Mucosa of descending colon (tissue), 3 donors: ENCODE results near the gene IL21R. TPM values are rescaled to one million over a fixed set of nuclear protein-coding genes. Genes with fewer than 3 reads are reported as not detected.

Experiments used
- ATAC-seq: fragments of 200-7000 bp; cut with Tn5 transposase; one replicate; pipeline ENCODE4 v1.9.1; 2020; ENCODE audit warnings: mild to moderate bottlenecking, moderate library complexity
- DNase-seq, 3 donors: peaks; one replicate each; pipeline ENCODE4 v3.0.0-alpha.2; 2020
- H3K36me3 ChIP-seq: fragments of 200-600 bp; one replicate; pipeline ENCODE4 v1.8.0; 2021; ENCODE audit warnings: low read depth, mild to moderate bottlenecking
- H3K4me1 ChIP-seq: fragments of 200-600 bp; one replicate; pipeline ENCODE4 v1.8.0; 2021; ENCODE audit warnings: low read depth, mild to moderate bottlenecking
- H3K4me3 ChIP-seq: fragments of 200-600 bp; one replicate; pipeline ENCODE4 v1.8.0; 2021; ENCODE audit warnings: mild to moderate bottlenecking
- H3K9me3 ChIP-seq: fragments of 200-600 bp; one replicate; pipeline ENCODE4 v1.8.0; 2021; ENCODE audit warnings: mild to moderate bottlenecking
- intact Hi-C, 2 donors: fragments of 100-400 bp; cut with DNase I in 1 of 2; cut with micrococcal nuclease in 1 of 2; formaldehyde crosslinking; loops; one replicate each; pipeline versions ENCODE4 v1.11.0 to v1.11.1; 2022; cut with DNase I, micrococcal nuclease
- total RNA-seq, 3 donors: library from RNA; stranded (reverse); fragmentation: NEBNext Ultra II Directional in 2 of 3; extraction: Animal tissue kit (Norgen Biotek cat#: 25700) in 2 of 3; gene quantifications; one replicate each; pipeline versions ENCODE4 v1.2.1 to v1.2.4, GENCODE V29; 2021 to 2023
- TF ChIP-seq, protein P1 (sequence below): fragments of 200-600 bp; IDR thresholded peaks from one replicate; pipeline ENCODE4 v1.8.0; 2022; ENCODE audit warnings: antibody characterized with exemption, mild to moderate bottlenecking
- donor health status: DM: no; HTN: no; CAD: no; lungs with moderate emphysema.
- donor health status: DM: no; HTN: no; CAD: no.
- donor health status: DM: no; HTN: yes; CAD: no.

The IL21R gene
- total RNA-seq, 3 donors from 2014 or later: 0.47 to 1.4 (median 1.0) TPM

DNA sequence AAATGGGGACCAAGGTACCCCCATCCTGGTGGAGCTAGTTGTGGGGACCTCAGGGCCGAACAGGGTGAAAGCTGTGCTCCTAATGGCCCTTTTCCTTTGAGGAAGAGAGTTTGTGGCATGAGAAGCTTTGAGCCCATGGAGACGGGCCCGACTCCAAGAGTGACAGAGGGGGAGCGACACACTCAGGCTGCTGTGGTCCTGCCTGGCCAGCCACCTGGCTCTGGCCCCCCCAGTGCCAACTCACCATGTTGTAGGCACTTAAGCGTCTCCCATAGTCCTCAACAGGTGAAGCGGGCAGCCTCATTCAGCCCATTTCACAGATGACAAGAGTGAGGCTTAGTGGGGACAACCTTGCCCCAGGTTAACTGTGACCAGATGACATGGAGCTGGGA, 1.6 kb downstream of the IL21R start:
- H3K4me1 ChIP-seq: no peaks in the 10 kb centered on the region
- H3K4me3 ChIP-seq: no peak overlapping the region
- H3K9me3 ChIP-seq: no peaks in the 10 kb centered on the region
- TF ChIP-seq, protein P1, sequence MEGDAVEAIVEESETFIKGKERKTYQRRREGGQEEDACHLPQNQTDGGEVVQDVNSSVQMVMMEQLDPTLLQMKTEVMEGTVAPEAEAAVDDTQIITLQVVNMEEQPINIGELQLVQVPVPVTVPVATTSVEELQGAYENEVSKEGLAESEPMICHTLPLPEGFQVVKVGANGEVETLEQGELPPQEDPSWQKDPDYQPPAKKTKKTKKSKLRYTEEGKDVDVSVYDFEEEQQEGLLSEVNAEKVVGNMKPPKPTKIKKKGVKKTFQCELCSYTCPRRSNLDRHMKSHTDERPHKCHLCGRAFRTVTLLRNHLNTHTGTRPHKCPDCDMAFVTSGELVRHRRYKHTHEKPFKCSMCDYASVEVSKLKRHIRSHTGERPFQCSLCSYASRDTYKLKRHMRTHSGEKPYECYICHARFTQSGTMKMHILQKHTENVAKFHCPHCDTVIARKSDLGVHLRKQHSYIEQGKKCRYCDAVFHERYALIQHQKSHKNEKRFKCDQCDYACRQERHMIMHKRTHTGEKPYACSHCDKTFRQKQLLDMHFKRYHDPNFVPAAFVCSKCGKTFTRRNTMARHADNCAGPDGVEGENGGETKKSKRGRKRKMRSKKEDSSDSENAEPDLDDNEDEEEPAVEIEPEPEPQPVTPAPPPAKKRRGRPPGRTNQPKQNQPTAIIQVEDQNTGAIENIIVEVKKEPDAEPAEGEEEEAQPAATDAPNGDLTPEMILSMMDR: no peak
- intact Hi-C loops: no loop called here
- DNase-seq (no peak), ATAC-seq (no peak)
- H3K36me3 ChIP-seq: no peaks in the 10 kb centered on the region

DNA sequence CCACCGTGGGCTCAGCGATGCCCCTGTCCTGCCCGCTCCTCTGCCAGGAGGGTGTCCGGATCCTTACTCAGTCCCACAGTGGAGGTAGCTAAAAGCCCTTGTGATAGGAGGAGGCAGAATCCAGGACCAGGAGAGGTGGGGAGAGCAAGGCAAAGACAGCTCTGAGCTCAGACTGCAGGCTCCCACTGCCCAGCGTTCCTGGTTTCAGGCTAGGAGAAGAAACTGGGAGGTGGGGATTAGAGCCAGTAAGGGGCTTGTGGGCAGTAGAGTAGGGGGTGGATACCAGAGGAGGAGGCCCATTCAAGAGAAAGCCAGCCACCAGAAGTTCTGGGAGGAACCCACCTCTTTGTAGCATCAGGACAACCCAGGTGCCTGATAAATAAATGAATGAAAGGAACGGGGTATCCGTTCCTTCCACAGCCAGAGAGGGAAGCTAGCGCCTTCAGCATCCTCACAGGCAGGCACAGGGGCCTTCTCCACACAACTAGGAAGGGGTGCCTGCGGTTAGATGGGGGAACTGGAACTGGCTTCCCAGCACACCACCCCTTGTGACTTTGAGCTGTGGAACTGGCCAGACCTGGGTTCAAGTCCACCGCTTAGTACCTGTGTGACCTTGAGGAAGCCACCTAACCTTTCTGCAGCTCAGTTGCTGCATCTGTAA, 2.3 kb downstream of the IL21R start:
- DNase-seq (no peak), ATAC-seq (no peak)
- TF ChIP-seq, protein P1: no peak
- Histone ChIP-seq H3K36me3 (no peaks in the 10 kb centered on the region), H3K9me3 (no peaks in the 10 kb centered on the region), H3K4me3 (no peak overlapping the region), H3K4me1 (no peaks in the 10 kb centered on the region)
- intact Hi-C loops: no loop called here

DNA sequence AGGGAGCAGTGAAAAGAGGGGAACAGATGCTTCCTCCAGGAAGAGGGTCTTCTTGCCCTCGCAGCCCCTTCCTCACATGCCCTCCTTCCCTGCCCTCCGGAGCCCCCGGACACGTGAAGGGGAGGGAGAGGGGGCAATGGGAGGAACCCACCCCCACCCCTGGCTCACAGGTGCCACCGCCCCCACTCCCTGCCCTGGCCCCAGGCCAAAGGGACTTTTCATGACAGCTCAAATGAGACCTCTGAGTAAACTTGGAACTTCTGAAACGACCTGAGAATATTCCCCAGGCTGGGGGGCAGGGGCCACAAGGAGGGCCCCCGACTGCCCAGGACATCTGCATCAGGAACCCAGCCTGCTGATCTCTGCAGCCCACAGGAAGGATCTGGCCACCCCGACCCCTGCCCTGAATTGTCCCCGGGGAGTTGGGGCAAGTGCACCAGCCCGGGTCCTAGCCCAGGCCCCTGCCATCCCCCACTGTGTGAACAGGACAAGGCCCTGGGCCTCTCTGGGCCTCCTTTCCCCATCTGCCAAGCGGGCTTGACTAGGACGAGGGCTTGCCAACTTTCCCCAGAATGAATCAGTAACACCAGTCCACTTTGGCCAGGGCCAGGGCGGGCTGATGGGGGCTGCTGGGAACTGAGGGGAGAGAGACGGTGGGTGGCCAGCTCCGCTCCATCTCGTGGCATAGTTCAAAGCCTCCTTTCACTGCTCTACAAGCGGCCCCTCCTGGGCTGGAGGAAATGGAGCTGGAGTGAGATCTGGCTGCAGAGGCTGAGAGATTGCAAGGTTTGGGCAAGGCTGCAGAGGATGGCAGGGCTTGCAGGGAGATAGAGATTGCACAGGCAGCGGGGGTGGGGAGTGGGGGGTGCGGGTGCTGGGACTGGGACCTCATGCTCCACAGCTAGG, 3.8 kb downstream of the IL21R start:
- no peaks in the 10 kb centered on the region for H3K36me3 ChIP-seq
- no peak overlapping the region for H3K4me3 ChIP-seq
- H3K9me3 ChIP-seq: no peaks in the 10 kb centered on the region
- DNase-seq: no peak
- TF ChIP-seq, protein P1: no peak
- no peak for ATAC-seq
- intact Hi-C loops: no loop called here
- no peaks in the 10 kb centered on the region for H3K4me1 ChIP-seq

DNA sequence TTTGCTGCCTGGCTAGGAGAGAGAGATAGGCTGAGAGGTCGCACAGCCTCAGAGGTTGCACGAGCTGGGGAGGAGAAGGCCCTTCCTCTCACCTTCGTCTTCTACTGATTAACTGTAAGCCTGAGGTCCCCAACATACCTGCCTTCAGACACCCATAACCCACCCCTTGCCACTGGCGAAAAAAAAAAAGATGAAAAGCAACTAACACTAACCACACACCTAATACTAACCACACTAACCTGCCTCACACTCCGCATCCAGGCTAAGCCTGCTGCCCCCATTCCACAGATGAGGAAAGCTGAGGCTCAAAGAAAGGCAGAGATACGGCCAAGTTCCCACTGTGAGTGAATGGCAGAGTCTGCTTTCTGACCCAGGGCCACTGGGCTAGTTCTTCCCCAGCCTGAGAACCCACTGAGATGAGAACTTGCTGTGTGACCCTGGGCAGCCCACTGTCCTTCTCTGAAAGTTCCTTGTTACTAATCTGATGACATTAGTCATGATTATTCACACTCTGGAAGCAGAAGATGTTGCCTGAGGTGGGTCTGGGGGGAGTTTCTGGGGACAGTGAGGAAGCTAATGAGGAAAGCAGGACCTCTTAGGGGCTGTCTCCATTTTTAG, 4.6 kb downstream of the IL21R start:
- DNase-seq (no peak), ATAC-seq (no peak)
- no peaks in the 10 kb centered on the region for H3K36me3 ChIP-seq
- no peaks in the 10 kb centered on the region for H3K4me1 ChIP-seq
- TF ChIP-seq, protein P1: no peak
- no peak overlapping the region for H3K4me3 ChIP-seq
- intact Hi-C loops: no loop called here
- no peaks in the 10 kb centered on the region for H3K9me3 ChIP-seq

DNA sequence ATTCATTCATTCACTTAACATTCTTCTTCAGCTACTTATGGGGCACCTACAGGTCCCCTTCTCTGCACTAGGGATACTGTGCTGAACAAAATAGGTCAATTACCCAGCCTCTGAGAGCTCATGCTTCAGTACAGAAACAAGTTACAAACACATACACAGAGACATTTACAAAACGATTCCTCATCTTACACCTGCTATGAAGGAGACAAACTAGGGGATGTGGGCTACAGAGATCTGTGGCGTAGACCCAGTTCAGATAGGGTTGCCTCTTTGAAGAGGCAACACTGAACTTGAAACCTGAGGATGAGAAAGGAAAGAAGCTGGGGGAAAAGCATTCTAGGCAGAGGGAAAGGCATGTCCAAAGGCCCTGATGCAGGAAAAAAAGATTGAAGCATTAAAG, 5.2 kb downstream of the IL21R start:
- no peaks in the 10 kb centered on the region for H3K4me1 ChIP-seq
- intact Hi-C loops: no loop called here
- H3K4me3 ChIP-seq: no peak overlapping the region
- DNase-seq: no peak
- no peak for ATAC-seq
- TF ChIP-seq, protein P1: no peak
- H3K9me3 ChIP-seq: no peaks in the 10 kb centered on the region
- no peaks in the 10 kb centered on the region for H3K36me3 ChIP-seq
